ENCODE measurements around the gene RAB6A. TPM values are rescaled to one million over a fixed set of nuclear protein-coding genes. Genes with fewer than 3 reads are reported as not detected.

RAB6A gene
- total and polyA plus RNA-seq, 7 donors: 60.9 to 162 (median 118) TPM

- TF ChIP-seq POLR2AphosphoS5 (IDR thresholded peaks at IDR 0.05) (peak in 3 of 4 donors; percentile 5 to 41 (median 12)), POLR2A (IDR thresholded peaks at IDR 0.05) (no peak), EP300 (IDR thresholded peaks at IDR 0.05) (no peak)
- TF ChIP-seq, protein P1, sequence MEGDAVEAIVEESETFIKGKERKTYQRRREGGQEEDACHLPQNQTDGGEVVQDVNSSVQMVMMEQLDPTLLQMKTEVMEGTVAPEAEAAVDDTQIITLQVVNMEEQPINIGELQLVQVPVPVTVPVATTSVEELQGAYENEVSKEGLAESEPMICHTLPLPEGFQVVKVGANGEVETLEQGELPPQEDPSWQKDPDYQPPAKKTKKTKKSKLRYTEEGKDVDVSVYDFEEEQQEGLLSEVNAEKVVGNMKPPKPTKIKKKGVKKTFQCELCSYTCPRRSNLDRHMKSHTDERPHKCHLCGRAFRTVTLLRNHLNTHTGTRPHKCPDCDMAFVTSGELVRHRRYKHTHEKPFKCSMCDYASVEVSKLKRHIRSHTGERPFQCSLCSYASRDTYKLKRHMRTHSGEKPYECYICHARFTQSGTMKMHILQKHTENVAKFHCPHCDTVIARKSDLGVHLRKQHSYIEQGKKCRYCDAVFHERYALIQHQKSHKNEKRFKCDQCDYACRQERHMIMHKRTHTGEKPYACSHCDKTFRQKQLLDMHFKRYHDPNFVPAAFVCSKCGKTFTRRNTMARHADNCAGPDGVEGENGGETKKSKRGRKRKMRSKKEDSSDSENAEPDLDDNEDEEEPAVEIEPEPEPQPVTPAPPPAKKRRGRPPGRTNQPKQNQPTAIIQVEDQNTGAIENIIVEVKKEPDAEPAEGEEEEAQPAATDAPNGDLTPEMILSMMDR (IDR thresholded peaks at IDR 0.05): peak; percentile 93 to 98 (median 96)
- H3K9me3 ChIP-seq: no peaks in the 10 kb centered on the region
- peak overlapping the region; percentile 16 to 63 (median 35) for H3K27ac ChIP-seq
- H3K36me3 ChIP-seq: no peaks in the 10 kb centered on the region
- 11 to 33% methylated on average over 40 of the region's 40 CpGs for WGBS, 2 donors
- peak; percentile 92 for DNase-seq
- H3K4me3 ChIP-seq: peak overlapping the region; percentile 8 to 46 (median 32)
- peaks cover 2 to 15% (median 11%) of the 10 kb centered on the region in 4 donors for H3K4me1 ChIP-seq
- intact Hi-C loops (cut with DNase I): loop anchor here (1.0 to 2.0 kb wide), 2 partner anchors 35 to 258 kb away; no protein-coding TSS in a partner anchor
- H3K27me3 ChIP-seq: no peaks in the 10 kb centered on the region
These were observed 99.7 kb downstream of the RAB6A start for GRCh38 chr11:73661035-73661628.

- Histone ChIP-seq H3K4me3 (peak overlapping the region; percentile 8 to 46 (median 32)), H3K4me1 (peaks cover 2 to 15% (median 11%) of the 10 kb centered on the region in 4 donors), H3K27ac (peak overlapping the region in 2 of 4 donors; percentile 16 to 53), H3K36me3 (no peaks in the 10 kb centered on the region), H3K27me3 (no peaks in the 10 kb centered on the region), H3K9me3 (no peaks in the 10 kb centered on the region)
- TF ChIP-seq, protein P1 (IDR thresholded peaks at IDR 0.05): no peak
- no peak for TF ChIP-seq POLR2A (IDR thresholded peaks at IDR 0.05)
- no peak for TF ChIP-seq POLR2AphosphoS5 (IDR thresholded peaks at IDR 0.05)
- no peak for TF ChIP-seq EP300 (IDR thresholded peaks at IDR 0.05)
- no peak for DNase-seq
- intact Hi-C loops (cut with DNase I): loop anchor here (1.0 to 2.0 kb wide), 3 partner anchors 34 to 309 kb away; no protein-coding TSS in a partner anchor
- WGBS, 2 donors: 38 to 68% methylated on average over 25 of the region's 25 CpGs
These were observed 100.3 kb downstream of the RAB6A start for GRCh38 chr11:73660497-73661034.

GRCh38 chr11:73659961-73660360, 100.9 kb downstream of the RAB6A start:
- Histone ChIP-seq H3K4me1 (peaks cover 2 to 15% (median 11%) of the 10 kb centered on the region in 4 donors), H3K27ac (no peak overlapping the region), H3K27me3 (no peaks in the 10 kb centered on the region), H3K4me3 (no peak overlapping the region), H3K36me3 (no peaks in the 10 kb centered on the region), H3K9me3 (no peaks in the 10 kb centered on the region)
- WGBS, 2 donors: 25 to 71% methylated on average over 3 of the region's 3 CpGs
- TF ChIP-seq POLR2AphosphoS5 (IDR thresholded peaks at IDR 0.05) (no peak), EP300 (IDR thresholded peaks at IDR 0.05) (no peak), POLR2A (IDR thresholded peaks at IDR 0.05) (no peak)
- TF ChIP-seq, protein P1 (IDR thresholded peaks at IDR 0.05): no peak
- intact Hi-C loops (cut with DNase I): loop anchor here (1.0 to 2.0 kb wide), 2 partner anchors 257 to 309 kb away; no protein-coding TSS in a partner anchor
- DNase-seq: no peak

DNA sequence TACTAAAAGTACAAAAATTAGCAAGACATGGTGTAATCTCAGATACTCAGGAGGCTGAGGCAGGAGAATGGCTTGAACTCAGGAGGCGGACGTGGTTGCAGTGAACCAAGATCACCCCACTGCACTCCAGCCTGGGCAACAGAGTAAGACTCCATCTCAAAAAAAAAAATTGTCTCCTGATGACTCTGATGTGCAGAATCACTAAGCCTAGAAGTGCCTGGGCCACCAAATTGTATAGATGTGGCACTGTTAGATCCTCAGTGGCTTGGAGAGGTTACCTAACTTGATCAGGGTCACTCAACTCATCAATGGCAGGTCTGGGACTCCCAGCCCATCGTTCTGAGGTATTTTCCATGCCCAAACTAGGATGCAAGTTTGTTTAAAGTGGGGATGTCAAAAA, 103.9 kb downstream of the RAB6A start:
- 78 to 80% methylated on average over 3 of the region's 3 CpGs for WGBS, 2 donors
- intact Hi-C loops (cut with DNase I): no loop called here
- Histone ChIP-seq H3K36me3 (no peaks in the 10 kb centered on the region), H3K4me3 (no peak overlapping the region), H3K27ac (no peak overlapping the region), H3K9me3 (no peaks in the 10 kb centered on the region), H3K4me1 (peaks cover 2 to 15% (median 11%) of the 10 kb centered on the region in 4 donors), H3K27me3 (no peaks in the 10 kb centered on the region)
- DNase-seq: no peak
- TF ChIP-seq, protein P1 (IDR thresholded peaks at IDR 0.05): no peak
- no peak for TF ChIP-seq POLR2A (IDR thresholded peaks at IDR 0.05)
- no peak for TF ChIP-seq EP300 (IDR thresholded peaks at IDR 0.05)
- no peak for TF ChIP-seq POLR2AphosphoS5 (IDR thresholded peaks at IDR 0.05)

Data from sigmoid colon (tissue), 7 donors.